GM12874 (cell line): ENCODE data around the gene GTF2A2.

Experiments used
- TF ChIP-seq, protein P1 (sequence below): IDR thresholded peaks from 2 replicates; pipeline ENCODE4 v1.5.1; 2011; ENCODE audit warnings: low read depth, mild to moderate bottlenecking, control low read depth, low read length, moderate library complexity; ENCODE audit not compliant: insufficient read depth

GTF2A2 gene, protein sequence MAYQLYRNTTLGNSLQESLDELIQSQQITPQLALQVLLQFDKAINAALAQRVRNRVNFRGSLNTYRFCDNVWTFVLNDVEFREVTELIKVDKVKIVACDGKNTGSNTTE

DNA sequence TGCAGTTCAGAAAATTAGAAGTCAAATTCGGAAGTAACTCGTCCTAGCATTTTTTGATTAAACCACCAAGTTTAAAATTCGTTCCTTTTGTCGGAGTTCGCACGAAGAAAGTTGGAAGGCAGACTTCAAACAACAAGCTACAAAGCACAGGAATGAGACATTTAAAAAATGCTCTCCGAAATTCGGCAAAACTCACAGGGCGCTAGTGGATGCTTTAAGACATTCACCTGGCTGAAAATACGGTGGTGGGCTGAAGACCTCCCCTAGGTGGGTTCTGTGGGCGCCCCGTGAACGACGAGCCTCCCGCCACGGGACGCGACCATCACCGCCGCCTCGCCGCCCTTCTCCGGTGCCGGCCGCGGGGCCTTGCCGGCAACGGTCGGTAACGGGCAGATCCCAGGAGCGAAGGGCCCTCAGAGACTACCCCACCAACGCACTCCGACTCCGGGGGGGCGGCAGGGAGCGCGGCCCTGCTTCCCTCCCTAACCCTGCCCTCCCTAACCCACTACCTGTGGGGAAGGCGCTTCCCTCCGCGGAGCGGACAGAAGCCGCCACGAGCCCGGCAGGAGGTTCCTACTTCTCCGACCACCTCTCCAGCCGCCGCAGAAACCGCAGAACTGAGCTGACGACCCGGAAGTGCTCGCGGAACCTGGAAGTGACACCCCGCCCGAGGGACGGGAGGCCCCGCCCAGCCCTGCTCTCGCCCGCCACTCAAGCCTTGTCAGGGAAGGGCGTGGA is at the start of gene GTF2A2:
TSS of gene GTF2A2 (minus strand) at position 619 of the 738 bp plus-strand sequence. CDS start 5,238 bp downstream, outside the sequence.
- TF ChIP-seq, protein P1, sequence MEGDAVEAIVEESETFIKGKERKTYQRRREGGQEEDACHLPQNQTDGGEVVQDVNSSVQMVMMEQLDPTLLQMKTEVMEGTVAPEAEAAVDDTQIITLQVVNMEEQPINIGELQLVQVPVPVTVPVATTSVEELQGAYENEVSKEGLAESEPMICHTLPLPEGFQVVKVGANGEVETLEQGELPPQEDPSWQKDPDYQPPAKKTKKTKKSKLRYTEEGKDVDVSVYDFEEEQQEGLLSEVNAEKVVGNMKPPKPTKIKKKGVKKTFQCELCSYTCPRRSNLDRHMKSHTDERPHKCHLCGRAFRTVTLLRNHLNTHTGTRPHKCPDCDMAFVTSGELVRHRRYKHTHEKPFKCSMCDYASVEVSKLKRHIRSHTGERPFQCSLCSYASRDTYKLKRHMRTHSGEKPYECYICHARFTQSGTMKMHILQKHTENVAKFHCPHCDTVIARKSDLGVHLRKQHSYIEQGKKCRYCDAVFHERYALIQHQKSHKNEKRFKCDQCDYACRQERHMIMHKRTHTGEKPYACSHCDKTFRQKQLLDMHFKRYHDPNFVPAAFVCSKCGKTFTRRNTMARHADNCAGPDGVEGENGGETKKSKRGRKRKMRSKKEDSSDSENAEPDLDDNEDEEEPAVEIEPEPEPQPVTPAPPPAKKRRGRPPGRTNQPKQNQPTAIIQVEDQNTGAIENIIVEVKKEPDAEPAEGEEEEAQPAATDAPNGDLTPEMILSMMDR = no peak

DNA sequence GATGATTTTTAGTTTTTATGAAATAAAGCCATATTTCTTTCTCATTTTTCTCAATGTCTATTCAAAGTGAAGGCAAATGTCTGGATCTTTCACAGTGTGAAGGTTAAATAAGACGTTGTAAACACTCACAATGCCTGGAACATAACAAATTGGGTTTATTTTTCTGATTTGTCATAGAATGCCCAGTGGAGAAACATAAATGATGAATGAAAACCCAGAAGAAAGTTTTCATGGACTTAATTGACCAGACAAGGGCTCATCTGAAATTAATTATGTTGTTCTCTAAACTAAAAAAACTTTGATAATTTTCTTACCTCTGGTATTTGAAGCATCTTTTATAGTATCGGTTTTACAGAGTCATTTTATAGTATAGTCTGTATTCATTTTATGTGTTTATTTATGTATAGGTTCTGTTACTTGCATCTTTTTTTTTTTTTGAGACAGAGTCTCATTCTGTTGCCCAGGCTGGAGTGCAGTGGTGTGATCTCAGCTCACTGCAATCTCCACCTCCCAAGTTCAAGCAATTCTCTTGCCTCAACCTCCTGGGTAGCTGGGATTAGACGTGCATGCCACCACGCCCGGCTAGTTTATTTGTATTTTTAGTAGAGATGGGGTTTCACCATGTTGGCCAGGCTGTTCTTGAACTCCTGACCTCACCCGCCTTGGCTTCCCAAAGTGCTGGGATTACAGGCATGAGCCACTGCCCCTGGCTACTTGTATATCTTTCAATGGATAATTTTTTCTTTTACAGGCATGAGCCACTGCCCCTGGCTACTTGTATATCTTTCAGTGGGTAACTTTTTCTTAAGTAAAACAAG is 46.9 kb upstream of the GTF2A2 start:
- TF ChIP-seq, protein P1 = no peak

DNA sequence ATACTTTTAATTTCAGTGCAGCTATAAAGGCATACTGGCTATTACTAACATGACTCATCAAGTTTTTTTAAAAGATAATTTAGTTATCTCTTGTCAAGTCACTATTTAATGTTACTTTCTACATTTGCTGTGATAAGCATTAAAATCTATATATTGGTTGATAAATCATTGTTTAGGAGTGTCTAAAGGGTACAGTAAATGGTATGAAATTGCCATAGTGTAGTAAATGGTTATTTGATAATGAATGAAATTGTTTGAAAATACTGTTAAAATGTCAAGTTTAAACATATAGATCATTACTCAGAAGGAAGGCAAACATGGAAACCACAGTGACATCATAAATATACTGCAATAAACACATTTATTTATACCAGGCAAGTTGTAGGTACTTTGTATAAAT is 45.0 kb upstream of the GTF2A2 start:
- TF ChIP-seq, protein P1 = no peak

DNA sequence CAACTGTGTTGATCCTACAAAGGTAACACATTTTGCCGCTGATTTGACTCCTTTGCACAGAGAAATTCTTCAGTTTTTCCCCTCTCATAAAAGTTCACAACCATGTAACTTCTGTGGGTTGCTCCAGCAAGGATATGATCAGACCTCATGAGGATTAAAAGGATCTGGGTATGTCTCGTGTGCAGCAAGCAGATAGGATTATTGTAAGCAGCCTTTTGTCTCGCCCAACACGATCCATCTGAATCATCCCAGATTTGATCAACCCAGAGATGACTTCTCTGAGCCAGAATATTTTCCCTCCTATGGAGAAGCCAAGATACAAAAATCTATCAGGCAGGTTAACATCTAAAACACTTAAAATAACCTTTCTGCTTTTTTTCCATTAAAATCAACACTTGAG is 44.6 kb upstream of the GTF2A2 start:
- TF ChIP-seq, protein P1 = no peak

DNA sequence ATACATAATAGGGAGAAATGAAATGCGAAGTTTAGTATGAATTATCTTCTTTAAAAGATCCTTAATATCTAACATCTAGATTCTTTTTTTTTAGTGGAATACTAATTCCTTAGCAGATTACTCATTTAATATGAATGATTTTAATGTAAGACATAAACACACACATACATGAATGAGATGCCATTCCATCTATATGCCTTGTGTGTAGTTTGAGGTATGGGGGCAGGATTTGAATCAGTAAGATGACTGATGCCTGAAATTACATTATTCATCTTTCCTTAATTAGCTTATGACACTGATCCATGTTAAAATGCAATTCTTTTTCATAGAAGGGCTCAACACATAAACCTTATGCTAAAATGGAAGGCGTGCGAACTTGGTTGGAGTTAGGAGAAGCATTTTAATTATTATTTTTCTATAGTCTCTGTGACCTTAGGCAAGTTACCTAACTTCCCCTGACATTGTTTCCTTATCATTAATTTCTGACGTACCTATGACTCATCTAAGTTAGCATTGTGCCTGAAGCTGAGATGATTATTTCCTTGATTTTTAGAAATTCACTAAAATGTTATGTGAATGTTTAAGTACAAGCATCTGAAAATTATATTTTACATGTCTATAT is 42.6 kb upstream of the GTF2A2 start:
- TF ChIP-seq, protein P1 = no peak

DNA sequence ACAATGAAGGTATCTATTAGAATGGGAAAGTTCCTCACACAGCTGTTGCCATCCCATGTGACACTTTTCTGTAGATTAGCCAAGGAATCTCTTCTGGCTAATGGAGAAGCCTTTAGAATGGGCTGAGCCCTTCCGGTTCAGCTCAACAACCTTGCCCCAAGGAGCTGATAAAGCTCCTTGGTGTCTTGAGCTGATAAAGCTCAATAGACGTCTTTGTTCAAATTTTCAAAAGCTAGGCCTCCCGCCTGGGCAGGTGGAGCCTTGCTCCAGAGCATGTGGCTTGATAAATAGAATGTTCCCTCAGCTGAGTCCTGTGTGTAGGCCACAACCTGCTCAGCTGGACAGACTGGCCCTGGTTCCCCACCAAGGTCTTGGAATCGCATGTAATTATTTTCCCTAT is 39.0 kb upstream of the GTF2A2 start:
- TF ChIP-seq, protein P1 = no peak

DNA sequence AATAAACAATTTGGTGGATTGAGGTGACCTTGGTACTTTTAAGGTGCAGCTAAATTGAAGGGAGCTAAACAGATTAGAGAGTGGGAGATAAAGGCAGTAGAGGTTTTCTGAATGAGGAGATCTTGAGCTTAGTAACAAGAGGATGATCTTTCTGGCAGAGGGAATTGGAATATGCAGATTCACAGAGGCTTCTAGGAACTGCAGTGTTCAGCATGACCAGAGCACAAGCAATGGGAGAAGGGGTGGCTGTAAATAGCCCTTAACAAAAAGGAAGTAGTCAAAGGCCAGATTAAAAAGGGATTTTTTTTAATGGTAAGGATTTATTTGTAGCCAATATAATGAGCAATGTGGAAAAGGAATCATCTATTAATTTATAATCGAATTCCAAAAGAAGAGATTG is 37.5 kb upstream of the GTF2A2 start:
- TF ChIP-seq, protein P1 = no peak
